ENCODE results near the gene PTPRR. TPM values are rescaled to one million over a fixed set of nuclear protein-coding genes. Genes with fewer than 3 reads are reported as not detected.
A peak's percentile ranks its signal among the peaks of the same experiment; 100 is the strongest.

The PTPRR gene
- total and polyA plus RNA-seq, 8 donors: 0.45 to 11.1 (median 3.9) TPM; not detected in 2

DNA sequence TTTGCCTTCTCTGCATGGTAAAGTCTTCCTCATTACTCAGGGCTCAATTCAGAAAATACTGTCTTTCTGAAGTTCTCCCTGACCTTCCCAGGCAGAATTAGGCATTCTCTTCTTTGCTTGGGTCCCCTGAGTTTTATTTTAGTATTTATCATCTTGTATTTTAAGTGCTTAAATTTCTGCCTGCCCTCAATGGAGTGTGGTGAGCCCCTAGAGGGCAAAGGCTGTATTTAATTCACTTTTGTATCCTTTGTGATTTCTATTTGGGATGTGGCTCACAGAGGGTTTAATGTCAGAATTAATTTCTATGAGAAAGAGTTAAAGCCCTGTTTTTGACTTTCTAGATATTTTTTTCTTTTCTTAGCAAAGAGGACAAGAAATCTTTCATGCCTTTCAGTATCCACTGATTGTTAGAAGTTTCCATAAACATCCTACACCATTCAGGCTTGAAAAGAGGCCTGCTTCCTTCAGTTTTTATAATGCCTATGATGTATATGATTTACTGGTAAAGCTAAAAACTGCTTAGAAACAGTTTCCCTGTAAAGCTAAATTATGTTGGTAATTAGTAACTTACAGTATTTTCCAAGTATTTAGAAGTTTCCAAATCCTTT, 227.8 kb downstream of the PTPRR start:
- H3K36me3 ChIP-seq: no peaks in the 10 kb centered on the region
- H3K4me3 ChIP-seq: no peak overlapping the region
- intact Hi-C loops (cut with DNase I; ENCODE audit: low total_unique reads): no loop called here
- no peaks in the 10 kb centered on the region for H3K27me3 ChIP-seq
- H3K9me3 ChIP-seq: no peaks in the 10 kb centered on the region
- H3K27ac ChIP-seq: no peak overlapping the region
- TF ChIP-seq EP300 (IDR thresholded peaks at IDR 0.05) (no peak), CTCF (IDR thresholded peaks at IDR 0.05) (peak in 2 of 7 experiments; percentile 15 to 31), POLR2A (IDR thresholded peaks at IDR 0.05) (no peak)
- DNase-seq: peak in 1 of 2 donors; percentile 11
- no peaks in the 10 kb centered on the region for H3K4me1 ChIP-seq

GRCh38 chr12:70691018-70691672, 229.4 kb downstream of the PTPRR start:
- intact Hi-C loops (cut with DNase I; ENCODE audit: low total_unique reads): no loop called here

GRCh38 chr12:70686907-70687306, 233.6 kb downstream of the PTPRR start:
- intact Hi-C loops (cut with DNase I; ENCODE audit: low total_unique reads): no loop called here
- Histone ChIP-seq H3K27me3 (no peaks in the 10 kb centered on the region), H3K36me3 (no peaks in the 10 kb centered on the region), H3K4me3 (no peak overlapping the region), H3K9me3 (no peaks in the 10 kb centered on the region), H3K27ac (no peak overlapping the region), H3K4me1 (no peaks in the 10 kb centered on the region)
- 47 to 74% (median 52%) methylated on average over 1 of the region's 1 CpG for WGBS, 5 donors
- TF ChIP-seq POLR2A (IDR thresholded peaks at IDR 0.05): no peak
- TF ChIP-seq POLR2AphosphoS5 (IDR thresholded peaks at IDR 0.05): no peak
- TF ChIP-seq CTCF (IDR thresholded peaks at IDR 0.05): no peak
- no peak for TF ChIP-seq EP300 (IDR thresholded peaks at IDR 0.05)
- DNase-seq: no peak

More at GRCh38 chr12:70691018-70691672, 229.4 kb downstream of the PTPRR start:
- Histone ChIP-seq H3K36me3 (no peaks in the 10 kb centered on the region), H3K27ac (peak overlapping the region in 2 of 5 donors; percentile 15 to 30), H3K4me3 (no peak overlapping the region), H3K4me1 (no peaks in the 10 kb centered on the region), H3K9me3 (no peaks in the 10 kb centered on the region), H3K27me3 (no peaks in the 10 kb centered on the region)
- 79 to 88% (median 83%) methylated on average over 5 of the region's 5 CpGs for WGBS, 5 donors
- TF ChIP-seq POLR2A (IDR thresholded peaks at IDR 0.05) (no peak), CTCF (IDR thresholded peaks at IDR 0.05) (no peak), EP300 (IDR thresholded peaks at IDR 0.05) (no peak), POLR2AphosphoS5 (IDR thresholded peaks at IDR 0.05) (no peak)
- no peak for DNase-seq

DNA sequence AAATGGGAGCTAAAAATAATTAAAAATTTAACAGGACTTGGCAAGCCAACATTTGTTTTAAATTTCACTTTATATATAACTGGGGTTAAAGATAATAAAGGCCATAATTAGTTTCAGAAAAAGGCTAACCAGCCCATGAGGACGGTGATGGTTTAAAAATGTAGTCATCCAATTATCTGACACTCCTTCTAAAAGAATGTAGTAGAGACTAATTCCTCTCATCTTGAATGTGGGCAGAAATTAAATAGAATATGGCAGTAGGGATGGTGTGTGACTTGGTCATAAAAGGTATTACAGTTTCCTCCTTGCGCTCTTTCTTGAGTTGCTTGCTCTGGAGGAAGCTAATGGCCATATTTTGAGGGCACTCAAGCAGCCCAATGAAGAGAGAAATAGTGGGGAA, 234.2 kb downstream of the PTPRR start:
- no peak for DNase-seq
- Histone ChIP-seq H3K27me3 (no peaks in the 10 kb centered on the region), H3K9me3 (no peaks in the 10 kb centered on the region), H3K4me1 (no peaks in the 10 kb centered on the region), H3K27ac (no peak overlapping the region), H3K4me3 (no peak overlapping the region), H3K36me3 (no peaks in the 10 kb centered on the region)
- WGBS, 5 donors: 88 to 92% (median 90%) methylated on average over 2 of the region's 2 CpGs
- intact Hi-C loops (cut with DNase I; ENCODE audit: low total_unique reads): no loop called here
- no peak for TF ChIP-seq EP300 (IDR thresholded peaks at IDR 0.05)
- TF ChIP-seq POLR2A (IDR thresholded peaks at IDR 0.05): no peak
- TF ChIP-seq CTCF (IDR thresholded peaks at IDR 0.05): no peak
- TF ChIP-seq POLR2AphosphoS5 (IDR thresholded peaks at IDR 0.05): no peak

All from stomach (tissue), 9 donors.